ENCODE data around the gene SLC27A1.

Gene SLC27A1

GRCh38 chr19:17457616-17458015 is 12.7 kb upstream of the SLC27A1 start:
- TF ChIP-seq, protein P1, sequence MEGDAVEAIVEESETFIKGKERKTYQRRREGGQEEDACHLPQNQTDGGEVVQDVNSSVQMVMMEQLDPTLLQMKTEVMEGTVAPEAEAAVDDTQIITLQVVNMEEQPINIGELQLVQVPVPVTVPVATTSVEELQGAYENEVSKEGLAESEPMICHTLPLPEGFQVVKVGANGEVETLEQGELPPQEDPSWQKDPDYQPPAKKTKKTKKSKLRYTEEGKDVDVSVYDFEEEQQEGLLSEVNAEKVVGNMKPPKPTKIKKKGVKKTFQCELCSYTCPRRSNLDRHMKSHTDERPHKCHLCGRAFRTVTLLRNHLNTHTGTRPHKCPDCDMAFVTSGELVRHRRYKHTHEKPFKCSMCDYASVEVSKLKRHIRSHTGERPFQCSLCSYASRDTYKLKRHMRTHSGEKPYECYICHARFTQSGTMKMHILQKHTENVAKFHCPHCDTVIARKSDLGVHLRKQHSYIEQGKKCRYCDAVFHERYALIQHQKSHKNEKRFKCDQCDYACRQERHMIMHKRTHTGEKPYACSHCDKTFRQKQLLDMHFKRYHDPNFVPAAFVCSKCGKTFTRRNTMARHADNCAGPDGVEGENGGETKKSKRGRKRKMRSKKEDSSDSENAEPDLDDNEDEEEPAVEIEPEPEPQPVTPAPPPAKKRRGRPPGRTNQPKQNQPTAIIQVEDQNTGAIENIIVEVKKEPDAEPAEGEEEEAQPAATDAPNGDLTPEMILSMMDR (IDR thresholded peaks at IDR 0.05; ENCODE audit: low read depth, low read length): no peak
- DNase-seq (ENCODE audit: extremely low read depth, low read depth): no peak

- TF ChIP-seq, protein P1 (IDR thresholded peaks at IDR 0.05; ENCODE audit: low read depth, low read length): no peak
- DNase-seq (ENCODE audit: extremely low read depth, low read depth): no peak
These were observed 11.4 kb upstream of the SLC27A1 start for GRCh38 chr19:17458970-17459369.

DNA sequence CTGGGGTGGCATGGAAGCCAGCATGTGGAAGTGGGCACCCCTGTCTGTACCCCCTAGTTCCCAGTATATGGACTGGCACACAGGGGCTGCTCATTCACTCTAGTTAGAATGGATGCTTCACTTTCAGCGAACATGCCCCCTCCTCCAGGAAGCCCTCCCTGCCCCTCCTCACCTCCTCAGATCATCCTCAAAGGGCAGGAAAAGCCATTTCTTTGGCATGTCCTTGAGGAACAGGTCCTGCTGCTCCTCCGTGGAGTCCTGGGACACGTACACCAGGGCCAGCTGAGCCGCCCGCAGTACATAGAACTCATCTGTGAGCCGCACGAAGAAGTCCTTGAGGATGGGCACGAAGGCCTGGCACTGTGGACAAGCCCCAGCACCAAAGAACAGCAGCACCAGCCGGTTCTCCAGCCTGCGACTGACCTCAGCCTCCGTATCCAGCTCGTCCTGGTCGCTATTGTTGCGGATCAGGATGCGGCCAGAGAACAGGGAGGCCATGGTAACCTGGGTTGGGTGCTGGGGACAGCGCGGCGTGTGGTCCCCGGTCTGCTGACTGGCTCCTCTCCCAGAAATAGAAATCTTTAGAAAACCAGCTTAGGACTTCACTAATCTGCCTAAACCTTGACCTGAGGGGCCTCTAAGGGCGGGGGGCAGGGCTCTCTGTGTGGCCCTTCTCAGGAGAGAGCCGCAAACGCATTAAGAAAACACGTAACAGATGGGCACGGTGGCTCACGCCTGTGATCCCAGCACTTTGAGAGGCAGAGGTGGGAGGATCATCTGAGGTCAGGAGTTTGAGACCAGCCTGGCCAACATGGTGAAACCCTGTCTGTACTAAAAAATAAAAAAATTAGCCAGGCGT is 9.7 kb upstream of the SLC27A1 start, which contains the start of gene NXNL1:
Gene NXNL1 (minus strand): TSS at position 555 of the 859 bp plus-strand sequence. CDS start 57 bp downstream, at position 498.
- TF ChIP-seq, protein P1 (IDR thresholded peaks at IDR 0.05; ENCODE audit: low read depth, low read length): no peak
- no peak for DNase-seq (ENCODE audit: extremely low read depth, low read depth)

DNA sequence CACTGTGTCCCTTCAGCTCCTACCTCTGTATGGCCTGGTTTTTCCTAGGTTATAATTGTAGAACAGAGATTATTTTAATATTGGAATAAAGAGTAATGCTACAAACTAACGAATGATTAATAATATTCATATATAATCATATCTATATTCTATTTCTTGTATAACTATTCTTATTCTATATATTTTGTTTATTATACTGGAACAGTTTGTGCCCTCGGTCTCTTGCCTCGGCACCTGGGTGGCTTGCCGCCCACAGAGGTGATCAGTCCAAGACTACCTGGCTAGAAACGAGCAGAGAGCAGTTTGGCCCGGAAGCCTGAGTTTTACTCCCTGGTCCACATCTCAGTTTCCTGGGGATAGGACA is 3.9 kb upstream of the SLC27A1 start:
- no peak for DNase-seq (ENCODE audit: extremely low read depth, low read depth)
- TF ChIP-seq, protein P1 (IDR thresholded peaks at IDR 0.05; ENCODE audit: low read depth, low read length): no peak

- TF ChIP-seq, protein P1 (IDR thresholded peaks at IDR 0.05; ENCODE audit: low read depth, low read length): no peak
- no peak for DNase-seq (ENCODE audit: extremely low read depth, low read depth)
These were observed 2.6 kb upstream of the SLC27A1 start for GRCh38 chr19:17467471-17468301.

- no peak for DNase-seq (ENCODE audit: extremely low read depth, low read depth)
- TF ChIP-seq, protein P1 (IDR thresholded peaks at IDR 0.05; ENCODE audit: low read depth, low read length): no peak
These were observed 1.8 kb upstream of the SLC27A1 start for GRCh38 chr19:17468302-17469091.

Measured in AG09319 (cell line).